ENCODE data around the gene BBS9. TPM values are rescaled to one million over a fixed set of nuclear protein-coding genes. Genes with fewer than 3 reads are reported as not detected.

Gene BBS9
- total RNA-seq, 1 donor from 2014 or later: 33.0 TPM

- H3K27ac Mint-ChIP-seq (ENCODE audit: unreplicated experiment): no peak overlapping the region
- no peak for DNase-seq (ENCODE audit: low spot score)
- no peaks in the 10 kb centered on the region for H3K4me1 Mint-ChIP-seq (ENCODE audit: unreplicated experiment)
- no peak for TF ChIP-seq CTCF (IDR thresholded peaks at IDR 0.05; ENCODE audit: unreplicated experiment)
- H3K36me3 Mint-ChIP-seq (ENCODE audit: low read depth, unreplicated experiment): no peaks in the 10 kb centered on the region
- no peaks in the 10 kb centered on the region for H3K9me3 Mint-ChIP-seq (ENCODE audit: unreplicated experiment)
- no peak overlapping the region for H3K4me3 Mint-ChIP-seq (ENCODE audit: unreplicated experiment)
- no peaks in the 10 kb centered on the region for H3K27me3 Mint-ChIP-seq (ENCODE audit: unreplicated experiment)
Measured at GRCh38 chr7:33422141-33422540, 292.8 kb downstream of the BBS9 start.

GRCh38 chr7:33422825-33423645, 293.7 kb downstream of the BBS9 start:
- no peaks in the 10 kb centered on the region for H3K4me1 Mint-ChIP-seq (ENCODE audit: unreplicated experiment)
- H3K27ac Mint-ChIP-seq (ENCODE audit: unreplicated experiment): no peak overlapping the region
- no peaks in the 10 kb centered on the region for H3K27me3 Mint-ChIP-seq (ENCODE audit: unreplicated experiment)
- H3K9me3 Mint-ChIP-seq (ENCODE audit: unreplicated experiment): no peaks in the 10 kb centered on the region
- TF ChIP-seq CTCF (IDR thresholded peaks at IDR 0.05; ENCODE audit: unreplicated experiment): no peak
- no peak for DNase-seq (ENCODE audit: low spot score)
- no peak overlapping the region for H3K4me3 Mint-ChIP-seq (ENCODE audit: unreplicated experiment)
- H3K36me3 Mint-ChIP-seq (ENCODE audit: low read depth, unreplicated experiment): no peaks in the 10 kb centered on the region

- no peaks in the 10 kb centered on the region for H3K4me1 Mint-ChIP-seq (ENCODE audit: unreplicated experiment)
- peak; percentile 83 for TF ChIP-seq CTCF (IDR thresholded peaks at IDR 0.05; ENCODE audit: unreplicated experiment)
- no peaks in the 10 kb centered on the region for H3K27me3 Mint-ChIP-seq (ENCODE audit: unreplicated experiment)
- H3K4me3 Mint-ChIP-seq (ENCODE audit: unreplicated experiment): no peak overlapping the region
- no peaks in the 10 kb centered on the region for H3K9me3 Mint-ChIP-seq (ENCODE audit: unreplicated experiment)
- DNase-seq (ENCODE audit: low spot score): peak; percentile 35
- H3K27ac Mint-ChIP-seq (ENCODE audit: unreplicated experiment): no peak overlapping the region
- H3K36me3 Mint-ChIP-seq (ENCODE audit: low read depth, unreplicated experiment): no peaks in the 10 kb centered on the region
Measured at GRCh38 chr7:33423646-33424020, 294.3 kb downstream of the BBS9 start.

GRCh38 chr7:33425395-33425794, 296.0 kb downstream of the BBS9 start:
- no peak for DNase-seq (ENCODE audit: low spot score)
- no peaks in the 10 kb centered on the region for H3K4me1 Mint-ChIP-seq (ENCODE audit: unreplicated experiment)
- no peak overlapping the region for H3K27ac Mint-ChIP-seq (ENCODE audit: unreplicated experiment)
- TF ChIP-seq CTCF (IDR thresholded peaks at IDR 0.05; ENCODE audit: unreplicated experiment): no peak
- no peak overlapping the region for H3K4me3 Mint-ChIP-seq (ENCODE audit: unreplicated experiment)
- no peaks in the 10 kb centered on the region for H3K36me3 Mint-ChIP-seq (ENCODE audit: low read depth, unreplicated experiment)
- H3K27me3 Mint-ChIP-seq (ENCODE audit: unreplicated experiment): no peaks in the 10 kb centered on the region
- H3K9me3 Mint-ChIP-seq (ENCODE audit: unreplicated experiment): no peaks in the 10 kb centered on the region

GRCh38 chr7:33425929-33426678, 296.7 kb downstream of the BBS9 start:
- Mint-ChIP-seq H3K4me1 (ENCODE audit: unreplicated experiment) (no peaks in the 10 kb centered on the region), H3K27ac (ENCODE audit: unreplicated experiment) (no peak overlapping the region), H3K4me3 (ENCODE audit: unreplicated experiment) (no peak overlapping the region), H3K9me3 (ENCODE audit: unreplicated experiment) (no peaks in the 10 kb centered on the region), H3K27me3 (ENCODE audit: unreplicated experiment) (no peaks in the 10 kb centered on the region), H3K36me3 (ENCODE audit: low read depth, unreplicated experiment) (no peaks in the 10 kb centered on the region)
- no peak for TF ChIP-seq CTCF (IDR thresholded peaks at IDR 0.05; ENCODE audit: unreplicated experiment)
- DNase-seq (ENCODE audit: low spot score): no peak

Measured in endothelial cell (in vitro differentiated cells).